Measurements from ENCODE around the gene PSMC5.

PSMC5 gene

GRCh38 chr17:63820963-63821561 is 6.2 kb upstream of the PSMC5 start:
- no peak for DNase-seq

DNA sequence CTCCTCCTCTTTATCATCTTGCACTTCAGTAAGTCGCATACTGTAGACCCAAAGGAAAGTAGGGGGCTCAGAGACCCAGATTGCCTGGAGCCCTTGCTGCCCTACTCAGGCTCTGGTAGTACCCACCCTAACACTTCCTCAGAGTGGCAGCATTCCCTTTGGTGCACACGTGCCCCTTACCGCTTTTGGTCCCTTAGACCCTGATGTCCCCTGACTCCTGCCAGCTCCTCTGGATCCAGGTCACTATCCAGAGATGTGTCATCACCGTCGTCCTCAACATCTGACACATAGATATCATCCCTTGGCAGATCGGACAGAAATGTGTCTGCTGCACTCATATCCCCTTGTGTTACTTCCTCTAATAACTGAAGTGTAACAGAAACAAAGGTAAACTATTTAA is 5.4 kb upstream of the PSMC5 start:
- no peak for DNase-seq

- DNase-seq, result no peak
Measured at GRCh38 chr17:63822537-63822936, 4.7 kb upstream of the PSMC5 start.

GRCh38 chr17:63823659-63824331 is 3.4 kb upstream of the PSMC5 start:
- no peak for DNase-seq

DNA sequence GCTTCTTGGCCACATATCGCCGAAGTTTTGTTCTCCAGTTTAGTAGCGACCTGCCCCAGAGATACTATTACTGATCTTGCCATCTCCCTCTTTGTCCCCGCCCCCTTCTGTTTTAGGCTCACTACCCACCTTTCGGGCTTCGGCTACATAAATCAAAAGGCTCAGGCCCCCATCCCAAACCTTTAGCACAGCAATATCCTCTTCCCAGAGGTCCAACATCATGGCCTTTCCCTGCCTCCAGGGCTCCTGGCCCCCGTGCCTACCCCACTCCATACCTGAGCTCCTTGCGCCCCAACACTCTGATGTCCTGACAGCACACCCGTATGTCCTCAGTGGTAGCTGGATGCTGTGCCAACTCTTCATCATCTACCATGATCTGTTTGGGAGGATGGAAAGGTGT is 2.9 kb upstream of the PSMC5 start:
- no peak for DNase-seq

DNA sequence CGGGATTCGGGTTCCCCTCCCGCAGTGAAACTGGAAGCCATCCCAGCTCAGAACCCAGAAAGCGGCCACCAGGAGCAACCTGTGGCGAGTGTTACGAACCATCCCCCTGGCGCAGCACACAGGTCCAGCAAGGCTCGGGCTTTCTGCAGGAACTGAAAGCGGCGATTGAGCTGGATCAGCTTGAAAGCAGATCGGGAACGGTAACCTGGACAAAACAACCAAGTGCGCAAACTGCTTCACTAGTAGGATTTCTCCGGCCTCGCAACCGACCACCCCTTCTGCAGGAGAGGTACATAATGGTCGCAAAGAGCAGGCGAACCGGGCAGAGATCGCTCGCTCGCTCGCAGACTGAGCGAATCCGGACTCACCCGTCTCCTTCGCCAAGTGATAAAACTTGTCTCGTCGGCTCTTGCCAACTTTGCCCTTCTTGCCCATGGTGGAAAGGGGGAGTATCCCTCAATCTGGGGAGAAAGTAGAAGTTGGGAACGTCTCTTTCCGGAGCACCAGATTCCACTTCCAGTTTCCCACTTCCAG is 696 bp upstream of the PSMC5 start:
- DNase-seq, result peak in 2 of 51 donors; percentile 44 to 56

DNA sequence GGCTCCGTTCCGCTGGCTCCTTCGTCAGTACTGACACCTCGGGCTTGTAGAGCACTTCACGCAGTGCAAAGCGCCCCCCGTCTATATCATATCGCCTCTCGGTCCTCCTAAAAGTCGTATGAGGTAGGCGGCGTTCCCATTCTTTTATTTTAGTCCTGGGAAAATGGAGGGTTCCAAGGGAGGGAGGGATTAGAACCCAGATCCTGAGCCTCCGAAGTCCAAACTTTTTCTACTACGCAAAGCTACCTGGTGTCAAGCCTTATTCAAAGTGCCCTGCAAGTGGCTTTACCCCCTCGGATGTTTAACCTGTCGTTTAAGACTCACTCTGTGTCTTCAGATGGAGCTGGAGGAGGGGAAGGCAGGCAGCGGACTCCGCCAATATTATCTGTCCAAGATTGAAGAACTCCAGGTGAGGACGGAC is 580 bp downstream of the PSMC5 start:
- DNase-seq, result peak in 1 of 51 donors; percentile 42

DNA sequence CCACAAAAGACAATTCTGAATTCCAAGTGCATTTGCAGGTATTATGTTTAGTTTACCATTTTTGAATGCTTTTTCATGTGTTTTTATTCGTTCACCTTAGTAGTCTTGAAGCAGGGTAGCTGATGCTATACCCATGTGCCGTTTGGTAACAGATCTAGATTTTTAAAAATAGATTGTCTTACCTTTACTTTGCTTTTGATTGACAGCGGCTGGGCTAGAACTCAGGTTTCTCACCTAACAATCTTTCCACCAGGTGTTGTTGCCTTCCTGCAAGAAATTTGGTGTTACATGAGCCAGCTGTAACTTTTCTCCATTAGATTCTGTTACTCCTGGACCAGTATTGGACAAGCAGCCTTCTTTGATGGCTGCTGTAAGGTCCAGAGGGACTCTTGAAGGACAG is 1.7 kb downstream of the PSMC5 start:
- no peak for DNase-seq

DNA sequence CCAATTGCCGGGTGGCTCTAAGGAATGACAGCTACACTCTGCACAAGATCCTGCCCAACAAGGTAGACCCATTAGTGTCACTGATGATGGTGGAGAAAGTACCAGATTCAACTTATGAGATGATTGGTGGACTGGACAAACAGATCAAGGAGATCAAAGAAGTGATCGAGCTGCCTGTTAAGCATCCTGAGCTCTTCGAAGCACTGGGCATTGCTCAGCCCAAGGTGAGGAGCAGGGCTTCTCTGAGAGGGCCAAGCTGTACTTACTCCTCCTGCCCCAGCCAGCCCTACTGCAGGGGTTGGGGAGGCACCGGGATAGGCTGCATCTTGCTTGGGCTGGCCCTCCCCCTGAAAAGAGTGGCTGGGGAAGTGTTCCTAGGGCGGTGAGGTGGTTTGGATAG is 3.0 kb downstream of the PSMC5 start:
- DNase-seq, result no peak

- DNase-seq, result no peak
Measured at GRCh38 chr17:63830904-63831491, 3.8 kb downstream of the PSMC5 start.

DNA sequence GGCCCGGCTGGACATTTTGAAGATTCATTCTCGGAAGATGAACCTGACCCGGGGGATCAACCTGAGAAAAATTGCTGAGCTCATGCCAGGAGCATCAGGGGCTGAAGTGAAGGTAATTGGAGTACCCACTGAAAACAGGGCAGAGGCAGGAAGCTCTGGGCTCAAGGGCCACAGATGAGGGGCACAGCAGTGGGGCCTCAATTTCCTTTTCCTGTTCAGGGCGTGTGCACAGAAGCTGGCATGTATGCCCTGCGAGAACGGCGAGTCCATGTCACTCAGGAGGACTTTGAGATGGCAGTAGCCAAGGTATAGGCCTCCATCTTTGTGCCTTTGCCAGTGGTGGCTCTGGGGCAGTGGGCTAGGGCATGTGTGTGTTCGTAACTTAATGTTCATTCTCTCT is 4.3 kb downstream of the PSMC5 start:
- no peak for DNase-seq

GRCh38 chr17:63832014-63832413 is 4.8 kb downstream of the PSMC5 start:
- no peak for DNase-seq

DNA sequence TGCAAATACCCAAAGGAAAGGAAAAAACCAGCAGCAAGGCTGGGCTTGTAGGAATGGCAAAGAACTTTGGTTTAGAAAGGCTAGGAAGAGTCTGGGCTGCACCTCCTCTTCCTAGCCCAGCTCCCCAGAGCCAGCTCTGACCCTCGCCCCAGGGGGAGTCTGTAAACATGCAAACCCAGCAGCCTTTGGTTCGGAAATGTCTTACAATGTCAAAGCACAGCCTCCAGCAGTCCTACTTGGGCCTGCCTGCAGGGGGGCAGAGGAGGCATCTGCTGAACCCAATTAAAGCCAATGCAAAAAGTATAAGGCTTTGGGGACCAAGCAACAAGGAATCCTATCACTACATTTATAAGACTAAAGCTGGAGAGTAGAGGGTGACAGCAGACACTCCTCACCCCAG is 5.2 kb downstream of the PSMC5 start:
- no peak for DNase-seq

DNA sequence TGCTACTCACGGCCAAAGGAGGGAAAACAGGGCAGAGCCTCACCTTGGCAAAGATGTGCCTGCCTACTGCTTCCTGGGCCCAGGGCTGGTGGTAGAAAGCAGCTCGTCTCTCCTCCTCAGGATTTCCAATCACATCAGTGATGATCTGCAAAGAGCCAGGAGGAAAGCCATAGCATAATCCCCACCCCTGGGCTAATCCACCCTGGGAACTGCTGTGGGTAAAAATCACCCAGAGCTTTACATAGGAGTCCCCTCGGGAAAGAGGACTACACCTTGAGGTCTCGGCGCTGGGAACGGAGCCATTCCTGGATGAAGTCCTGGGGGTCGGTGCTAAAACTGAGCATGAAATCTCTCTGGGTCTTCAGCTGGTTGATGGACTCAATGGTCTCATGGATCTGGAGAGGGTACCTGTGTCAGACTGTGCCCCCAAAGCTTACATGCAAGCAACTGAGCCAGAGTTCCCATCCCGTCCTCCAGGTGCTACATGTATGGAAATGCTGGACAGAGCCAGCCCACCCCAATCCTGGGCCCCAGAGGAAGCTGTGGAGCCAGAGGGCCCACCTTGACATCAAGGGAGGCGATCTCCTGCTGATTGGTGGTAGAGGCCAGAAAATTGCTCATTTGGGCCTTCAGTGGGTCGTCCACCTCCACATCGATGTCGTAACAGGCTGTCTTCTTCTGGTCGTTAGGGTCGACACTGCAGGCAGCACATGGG is 6.0 kb downstream of the PSMC5 start:
- no peak for DNase-seq

GRCh38 chr17:63833741-63834373 is 6.6 kb downstream of the PSMC5 start:
- no peak for DNase-seq

DNA sequence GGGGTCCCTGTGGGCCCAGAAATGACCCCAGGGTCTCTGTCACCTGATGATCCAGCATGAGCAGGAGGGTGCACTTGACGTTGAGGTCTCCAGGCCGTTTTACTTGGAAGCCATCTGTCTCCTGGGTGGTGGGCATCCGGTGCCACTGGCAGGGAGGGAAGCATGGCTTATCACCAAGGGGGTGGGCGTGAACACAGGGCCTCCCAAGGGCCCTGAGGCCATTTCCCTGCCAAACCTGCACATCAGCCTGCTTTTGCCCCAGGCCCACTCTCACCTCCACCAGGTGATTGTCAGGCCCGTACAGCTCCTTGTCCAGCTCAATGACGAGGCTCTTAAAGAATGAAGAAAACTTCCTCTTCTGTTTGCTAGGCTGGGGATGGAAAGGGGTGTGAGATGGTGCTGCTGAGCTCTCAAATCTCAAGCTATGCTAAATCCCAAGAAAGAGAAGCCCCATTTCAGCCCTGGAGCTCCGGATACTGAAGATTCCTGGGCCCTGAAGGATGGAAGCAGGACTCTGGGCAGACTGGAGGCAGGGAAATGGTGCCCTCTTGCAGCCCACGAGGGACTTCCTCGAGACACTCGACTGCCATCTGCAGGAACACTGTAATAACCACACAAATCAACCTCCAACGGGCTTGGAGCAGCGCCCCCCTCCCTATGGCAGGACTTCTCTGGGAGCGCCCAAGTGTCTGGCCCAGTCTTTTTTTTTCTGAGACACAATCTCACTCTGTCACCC is 7.4 kb downstream of the PSMC5 start:
- peak in 30 of 51 donors; percentile 11 to 74 (median 48) for DNase-seq

GRCh38 chr17:63835167-63835720 is 8.0 kb downstream of the PSMC5 start:
- no peak for DNase-seq

DNA sequence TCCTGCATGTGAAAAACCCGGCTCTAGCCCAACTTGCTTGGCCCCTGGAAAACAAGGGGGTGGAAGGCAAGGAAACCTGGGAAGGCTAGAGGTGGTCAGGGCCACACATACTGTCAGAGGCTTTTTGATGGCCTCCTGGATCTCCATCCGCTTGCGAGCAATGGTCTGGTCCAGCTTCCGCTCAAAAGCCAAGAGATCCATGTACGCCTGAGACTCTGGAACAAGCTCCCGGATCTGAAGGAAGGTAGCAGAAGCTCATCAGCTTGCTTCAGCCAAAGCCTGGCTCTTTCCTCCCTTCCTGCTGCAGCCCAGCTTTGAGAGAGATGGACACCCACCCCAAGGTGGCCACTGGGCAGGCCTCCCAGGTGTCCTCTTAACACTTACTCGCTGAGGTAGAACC is 9.6 kb downstream of the PSMC5 start:
- DNase-seq, result no peak

DNA sequence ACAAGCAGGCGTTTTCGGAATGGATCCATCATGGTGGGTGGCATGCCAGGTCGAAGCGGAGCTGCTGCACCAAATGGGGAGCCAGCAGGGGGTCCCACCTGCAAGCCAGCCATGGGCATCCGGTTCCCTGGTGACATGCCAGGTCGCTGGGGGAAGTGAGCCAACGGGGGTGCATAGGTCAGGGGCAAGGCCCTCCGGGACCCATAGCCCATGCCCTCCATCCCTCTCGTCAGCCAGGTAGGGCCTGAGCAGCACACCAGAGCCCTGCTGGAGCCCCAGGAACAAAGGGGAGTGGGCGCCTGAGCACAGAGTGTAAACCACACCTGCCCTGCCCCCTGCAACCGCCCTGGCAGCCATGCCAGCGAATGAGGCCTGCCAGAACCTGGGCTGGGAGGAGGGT is 10.2 kb downstream of the PSMC5 start:
- DNase-seq, result no peak

GRCh38 chr17:63837962-63838600 is 10.8 kb downstream of the PSMC5 start:
- peak in 1 of 51 donors; percentile 59 for DNase-seq
